Endodermal cell (in vitro differentiated cells): Measurements from ENCODE around the gene CLEC11A. TPM values are rescaled to one million over a fixed set of nuclear protein-coding genes. Genes with fewer than 3 reads are reported as not detected.

Source experiments
- DNase-seq: peaks from one replicate; pipeline ENCODE4 v3.0.0-alpha.2; 2017
- H3K27ac ChIP-seq: 2 replicates; pipeline ENCODE4 v1.5.1; 2013; ENCODE audit warnings: mild to moderate bottlenecking, low read depth, low read length, moderate library complexity
- H3K27me3 ChIP-seq: 2 replicates; pipeline ENCODE4 v1.6.1; 2013; ENCODE audit warnings: mild to moderate bottlenecking, low read length, moderate library complexity; ENCODE audit not compliant: insufficient read depth, control insufficient read depth, poor library complexity, severe bottlenecking
- H3K36me3 ChIP-seq: 2 replicates; pipeline ENCODE4 v1.7.0; 2013; ENCODE audit warnings: mild to moderate bottlenecking, low read length, moderate library complexity; ENCODE audit not compliant: control insufficient read depth, insufficient read depth
- H3K4me1 ChIP-seq: one replicate; pipeline ENCODE4 v1.7.0; 2013; ENCODE audit warnings: low read length; ENCODE audit not compliant: control insufficient read depth, insufficient read depth
- H3K4me3 ChIP-seq: 2 replicates; pipeline ENCODE4 v1.5.1; 2013; ENCODE audit warnings: mild to moderate bottlenecking, low read length, moderate library complexity
- H3K9ac ChIP-seq: 2 replicates; pipeline ENCODE4 v1.6.1; 2013; ENCODE audit warnings: mild to moderate bottlenecking, low read length, moderate library complexity; ENCODE audit not compliant: poor library complexity, severe bottlenecking; ENCODE audit errors: extremely low read depth
- H3K9me3 ChIP-seq: 2 replicates; pipeline ENCODE4 v1.6.1; 2013; ENCODE audit warnings: mild to moderate bottlenecking, low read length, moderate library complexity; ENCODE audit not compliant: control insufficient read depth
- H3K27ac Mint-ChIP-seq: 2 replicates; pipeline ENCODE4 v1.8.0; 2020; ENCODE audit warnings: mixed read lengths
- H3K27me3 Mint-ChIP-seq: 2 replicates; pipeline ENCODE4 v1.8.0; 2021; ENCODE audit warnings: mild to moderate bottlenecking, mixed read lengths; ENCODE audit not compliant: insufficient read depth
- H3K36me3 Mint-ChIP-seq: 2 replicates; pipeline ENCODE4 v1.8.0; 2020; ENCODE audit warnings: low read depth, mixed read lengths
- H3K4me1 Mint-ChIP-seq: 2 replicates; pipeline ENCODE4 v1.8.0; 2020; ENCODE audit warnings: mixed read lengths
- H3K4me3 Mint-ChIP-seq: 2 replicates; pipeline ENCODE4 v1.8.0; 2020; ENCODE audit warnings: mild to moderate bottlenecking, moderate library complexity, mixed read lengths
- H3K9me3 Mint-ChIP-seq: 2 replicates; pipeline ENCODE4 v1.8.0; 2020; ENCODE audit warnings: mild to moderate bottlenecking, mixed read lengths
- WGBS, 2 experiments: methylation state at CpG; one replicate each; pipeline versions ENCODE4 v1.1.5 to v1.1.7; 2013; ENCODE audit warnings: missing lambda C conversion rate in 2 of 2, mixed read lengths in 1 of 2; ENCODE audit not compliant: insufficient coverage in 1 of 2, insufficient read length in 1 of 2; 5-methylcytosine and 5-hydroxymethylcytosine counted together
- total RNA-seq, 2 donors: library from RNA; stranded (reverse); fragmentation: NEBNext Ultra II Directional in 1 of 2; extraction: Animal tissue kit (Norgen Biotek cat#: 25700) in 1 of 2; gene quantifications; 2 replicates in 1 of 2; 3 replicates in 1 of 2; pipeline ENCODE4 v1.2.1, GENCODE V29; 2021
- TF ChIP-seq, protein P1 (sequence below): fragments of 200-600 bp; sonication (generic); conservative IDR thresholded peaks from 2 replicates; pipeline ENCODE4 v1.5.0; 2021; ENCODE audit warnings: antibody characterized with exemption, mild to moderate bottlenecking

CLEC11A gene
- total RNA-seq, 2 donors from 2014 or later: 4.0 to 6.2 TPM

DNA sequence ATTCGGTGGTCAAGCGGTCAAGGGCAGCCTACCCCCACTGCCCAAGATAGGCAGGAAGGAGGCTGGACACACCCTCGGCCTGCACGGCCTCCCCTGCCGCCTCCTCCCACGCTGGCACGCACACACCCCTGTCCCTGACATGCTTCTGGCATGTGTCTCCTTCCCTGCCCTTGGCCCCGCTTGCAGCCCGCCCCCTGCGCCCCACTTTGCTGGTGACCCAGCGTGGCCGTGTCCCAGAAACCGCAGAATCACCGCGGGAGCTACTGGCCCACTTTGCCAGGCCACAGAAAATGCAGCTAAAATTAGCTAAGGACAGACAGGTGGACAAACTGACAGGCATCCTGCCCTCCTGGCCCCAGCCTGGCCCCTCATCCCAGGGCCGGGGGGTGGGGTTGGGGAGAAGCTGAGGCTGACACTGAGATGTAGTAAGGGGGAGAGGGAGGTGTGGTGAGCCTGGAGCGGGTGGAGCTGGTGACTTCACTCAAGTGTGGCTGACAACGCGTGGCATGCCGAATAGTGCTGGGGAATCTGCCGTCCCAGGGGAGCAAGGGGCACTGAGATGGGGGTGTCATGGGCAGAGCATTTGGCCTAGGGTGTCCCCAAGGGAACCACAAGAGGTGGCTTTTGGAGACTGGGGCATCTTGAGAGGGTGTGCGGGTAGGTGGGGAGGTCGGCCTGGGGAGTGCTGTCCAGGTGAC is 6.0 kb upstream of the CLEC11A start:
- Histone ChIP-seq H3K9ac (no peak overlapping the region), H3K27me3 (peaks cover 7% of the 10 kb centered on the region), H3K4me3 (no peak overlapping the region), H3K36me3 (no peaks in the 10 kb centered on the region), H3K27ac (no peak overlapping the region), H3K9me3 (no peaks in the 10 kb centered on the region), H3K4me1 (no peaks in the 10 kb centered on the region)
- H3K4me1 Mint-ChIP-seq: no peaks in the 10 kb centered on the region
- peaks cover 83% of the 10 kb centered on the region for H3K27me3 Mint-ChIP-seq
- no peak for DNase-seq
- no peaks in the 10 kb centered on the region for H3K36me3 Mint-ChIP-seq
- no peaks in the 10 kb centered on the region for H3K9me3 Mint-ChIP-seq
- H3K4me3 Mint-ChIP-seq: peak overlapping the region; percentile 50
- no peak overlapping the region for H3K27ac Mint-ChIP-seq
- WGBS, 2 experiments: 80 to 81% methylated on average over 12 to 23 of the region's 23 CpGs
- TF ChIP-seq, protein P1, sequence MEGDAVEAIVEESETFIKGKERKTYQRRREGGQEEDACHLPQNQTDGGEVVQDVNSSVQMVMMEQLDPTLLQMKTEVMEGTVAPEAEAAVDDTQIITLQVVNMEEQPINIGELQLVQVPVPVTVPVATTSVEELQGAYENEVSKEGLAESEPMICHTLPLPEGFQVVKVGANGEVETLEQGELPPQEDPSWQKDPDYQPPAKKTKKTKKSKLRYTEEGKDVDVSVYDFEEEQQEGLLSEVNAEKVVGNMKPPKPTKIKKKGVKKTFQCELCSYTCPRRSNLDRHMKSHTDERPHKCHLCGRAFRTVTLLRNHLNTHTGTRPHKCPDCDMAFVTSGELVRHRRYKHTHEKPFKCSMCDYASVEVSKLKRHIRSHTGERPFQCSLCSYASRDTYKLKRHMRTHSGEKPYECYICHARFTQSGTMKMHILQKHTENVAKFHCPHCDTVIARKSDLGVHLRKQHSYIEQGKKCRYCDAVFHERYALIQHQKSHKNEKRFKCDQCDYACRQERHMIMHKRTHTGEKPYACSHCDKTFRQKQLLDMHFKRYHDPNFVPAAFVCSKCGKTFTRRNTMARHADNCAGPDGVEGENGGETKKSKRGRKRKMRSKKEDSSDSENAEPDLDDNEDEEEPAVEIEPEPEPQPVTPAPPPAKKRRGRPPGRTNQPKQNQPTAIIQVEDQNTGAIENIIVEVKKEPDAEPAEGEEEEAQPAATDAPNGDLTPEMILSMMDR: no peak

DNA sequence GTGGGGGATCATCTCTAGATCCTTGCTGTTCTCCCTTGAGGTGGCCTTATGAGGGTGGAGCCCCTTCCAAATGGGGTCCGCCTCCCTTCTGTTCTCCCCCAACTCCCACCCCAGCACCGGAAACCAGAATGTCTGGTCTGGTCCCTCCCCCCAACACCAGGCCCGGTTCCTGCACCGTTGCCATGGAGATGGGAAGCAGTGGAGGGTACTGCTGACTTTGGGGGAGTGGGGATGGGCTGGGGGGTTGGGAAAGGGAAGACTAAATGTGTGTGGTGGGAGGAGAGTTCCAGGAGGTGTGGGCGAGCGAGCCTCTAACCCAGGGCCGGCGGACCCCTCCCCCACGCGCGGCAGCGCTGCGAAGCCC is 5.3 kb upstream of the CLEC11A start:
- peak overlapping the region; percentile 50 for H3K4me3 Mint-ChIP-seq
- WGBS, 2 experiments: 31% methylated on average over 7 of the region's 13 CpGs; no CpG with 5 or more reads in 1 of the 2 experiments

DNA sequence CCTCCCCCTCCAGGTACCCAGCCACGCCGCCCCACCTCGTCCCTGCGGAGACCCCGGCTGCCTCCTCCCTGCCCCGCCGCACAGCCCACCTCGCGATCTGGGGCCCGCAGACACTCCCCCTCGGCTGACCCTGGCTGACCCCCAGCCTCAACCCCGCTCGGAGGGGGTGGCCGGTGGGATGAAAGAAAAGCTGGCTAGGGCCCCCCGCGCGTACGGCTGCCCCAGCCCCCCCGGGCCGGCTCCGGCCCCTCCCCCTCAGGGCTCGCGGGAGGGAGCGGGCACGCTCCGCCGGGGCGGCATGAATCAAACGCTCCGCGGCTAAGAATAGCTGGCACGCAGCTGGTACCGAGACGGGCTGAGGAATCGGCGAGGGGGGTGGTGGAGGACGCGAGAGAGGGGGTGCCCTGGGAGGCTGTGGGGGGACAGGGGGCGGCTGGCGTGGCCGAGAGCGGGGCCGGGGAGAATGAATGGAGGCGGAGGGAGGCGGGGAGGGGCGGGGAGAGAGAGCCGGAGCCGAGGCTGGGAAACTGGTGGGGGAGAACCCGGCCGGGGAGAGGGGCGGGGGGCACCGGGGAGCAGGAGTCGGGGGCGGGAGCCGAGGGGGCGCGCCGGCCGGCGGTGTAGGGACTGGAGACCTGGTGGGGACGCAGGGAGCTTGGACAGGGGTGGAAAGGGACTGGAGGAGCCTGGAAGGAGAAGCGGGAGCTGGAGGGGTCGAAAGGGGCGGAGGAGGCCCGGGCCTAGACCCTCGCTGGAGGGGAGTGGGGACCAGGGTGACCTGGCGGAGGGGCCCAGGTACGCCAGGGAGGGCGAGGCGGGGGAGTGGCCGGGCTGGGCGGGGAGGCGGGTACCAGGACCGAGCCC is 4.7 kb upstream of the CLEC11A start:
- H3K9me3 Mint-ChIP-seq: no peaks in the 10 kb centered on the region
- TF ChIP-seq, protein P1: no peak
- H3K27me3 Mint-ChIP-seq: peaks cover 83% of the 10 kb centered on the region
- no peaks in the 10 kb centered on the region for H3K36me3 Mint-ChIP-seq
- no peak overlapping the region for H3K27ac Mint-ChIP-seq
- H3K4me1 ChIP-seq: no peaks in the 10 kb centered on the region
- 34 to 35% methylated on average over 18 to 67 of the region's 74 CpGs for WGBS, 2 experiments
- peak; percentile 76 for DNase-seq
- H3K36me3 ChIP-seq: no peaks in the 10 kb centered on the region
- no peak overlapping the region for H3K4me3 ChIP-seq
- peaks cover 4% of the 10 kb centered on the region for H3K4me1 Mint-ChIP-seq
- H3K9me3 ChIP-seq: no peaks in the 10 kb centered on the region
- no peak overlapping the region for H3K27ac ChIP-seq
- peak overlapping the region; percentile 50 for H3K4me3 Mint-ChIP-seq
- no peak overlapping the region for H3K9ac ChIP-seq
- H3K27me3 ChIP-seq: peaks cover 12% of the 10 kb centered on the region

More for the DNA sequence above, 5.3 kb upstream of the CLEC11A start:
- Mint-ChIP-seq H3K9me3 (no peaks in the 10 kb centered on the region), H3K36me3 (no peaks in the 10 kb centered on the region), H3K27me3 (peaks cover 83% of the 10 kb centered on the region), H3K27ac (no peak overlapping the region), H3K4me1 (peaks cover under 1% of the 10 kb centered on the region)
- TF ChIP-seq, protein P1: no peak
- H3K4me1 ChIP-seq: no peaks in the 10 kb centered on the region
- H3K27ac ChIP-seq: no peak overlapping the region
- H3K4me3 ChIP-seq: no peak overlapping the region
- DNase-seq: no peak
- no peak overlapping the region for H3K9ac ChIP-seq
- peaks cover 7% of the 10 kb centered on the region for H3K27me3 ChIP-seq
- H3K9me3 ChIP-seq: no peaks in the 10 kb centered on the region
- no peaks in the 10 kb centered on the region for H3K36me3 ChIP-seq
